ENCODE data around the gene IFNA7.
A peak's percentile ranks its signal among the peaks of the same experiment; 100 is the strongest.
"Not testable (repeated sequence)": the region's sequence is repeated elsewhere in the genome, so short reads cannot be mapped to it uniquely, and the experiment has no call there.

The IFNA7 gene

GRCh38 chr9:21202105-21202504, at the start of gene IFNA7:
IFNA7 (minus strand) TSS chr9:21202205; CDS start chr9:21202165, 40 bp downstream.
- DNase-seq: not testable (repeated sequence)

DNA sequence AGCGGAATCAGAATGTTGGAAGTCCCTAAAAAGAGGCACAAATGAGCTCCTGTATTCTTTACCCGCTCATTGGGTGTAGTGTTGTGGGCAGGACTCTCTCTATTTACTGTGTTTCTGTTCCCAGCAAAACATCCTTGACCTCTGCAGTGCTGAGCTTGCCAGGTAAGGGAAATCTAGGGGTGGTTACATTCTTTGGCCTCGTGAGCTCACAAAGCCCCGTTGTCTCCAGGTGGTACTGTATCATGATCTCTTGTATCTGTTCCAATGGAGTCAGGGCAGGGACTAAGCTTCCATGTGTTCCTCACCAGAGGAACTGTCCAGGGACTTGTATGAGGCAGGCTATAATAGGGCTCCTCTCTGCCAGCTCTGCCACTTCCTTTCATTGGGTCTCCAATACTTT, 49.6 kb upstream of the IFNA7 start:
- DNase-seq: no peak

- no peak for DNase-seq
Observed at GRCh38 chr9:21251190-21251589, 49.2 kb upstream of the IFNA7 start.

GRCh38 chr9:21244836-21245235, 42.8 kb upstream of the IFNA7 start:
- no peak for DNase-seq

GRCh38 chr9:21239911-21240310, 37.9 kb upstream of the IFNA7 start, which contains the start of gene IFNA14:
IFNA14 (minus strand) TSS chr9:21240005; CDS start chr9:21239935, 70 bp downstream.
- DNase-seq: no peak

- not testable (repeated sequence) for DNase-seq
Observed at GRCh38 chr9:21236360-21236714, 34.3 kb upstream of the IFNA7 start.

GRCh38 chr9:21235468-21236359, 33.7 kb upstream of the IFNA7 start:
- DNase-seq: not testable (repeated sequence)

- DNase-seq: no peak
Observed at GRCh38 chr9:21234153-21234687, 32.2 kb upstream of the IFNA7 start.

- no peak for DNase-seq
Observed at GRCh38 chr9:21233258-21233657, 31.3 kb upstream of the IFNA7 start.

- DNase-seq: no peak
Observed at GRCh38 chr9:21228122-21228521, 26.1 kb upstream of the IFNA7 start, which contains the start of gene IFNA17. IFNA17 (minus strand) TSS chr9:21228222; CDS start chr9:21228173, 49 bp downstream.

DNA sequence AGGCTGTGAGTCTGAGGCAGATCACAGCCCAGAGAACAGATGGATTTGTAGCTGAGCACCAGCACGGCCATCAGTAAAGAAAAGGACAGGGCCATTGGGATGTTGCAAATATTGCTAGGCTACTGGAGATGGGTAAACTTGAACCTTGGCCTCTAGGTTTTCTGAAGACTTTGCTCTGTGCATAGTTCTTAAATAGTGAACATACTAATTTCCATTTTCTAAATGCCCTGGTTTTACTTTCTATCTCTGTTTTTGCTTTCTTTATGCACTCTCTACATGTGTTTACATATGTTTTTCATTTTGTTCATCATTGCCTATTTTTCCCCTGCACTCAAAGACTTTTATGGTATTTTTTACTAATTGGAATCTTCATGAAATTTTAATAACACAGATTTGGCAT, 15.2 kb upstream of the IFNA7 start, which contains the start of gene IFNA16:
IFNA16 (minus strand) TSS at position 101 of the 400 bp plus-strand sequence; CDS start at position 95, 6 bp downstream.
- not testable (repeated sequence) for DNase-seq

DNA sequence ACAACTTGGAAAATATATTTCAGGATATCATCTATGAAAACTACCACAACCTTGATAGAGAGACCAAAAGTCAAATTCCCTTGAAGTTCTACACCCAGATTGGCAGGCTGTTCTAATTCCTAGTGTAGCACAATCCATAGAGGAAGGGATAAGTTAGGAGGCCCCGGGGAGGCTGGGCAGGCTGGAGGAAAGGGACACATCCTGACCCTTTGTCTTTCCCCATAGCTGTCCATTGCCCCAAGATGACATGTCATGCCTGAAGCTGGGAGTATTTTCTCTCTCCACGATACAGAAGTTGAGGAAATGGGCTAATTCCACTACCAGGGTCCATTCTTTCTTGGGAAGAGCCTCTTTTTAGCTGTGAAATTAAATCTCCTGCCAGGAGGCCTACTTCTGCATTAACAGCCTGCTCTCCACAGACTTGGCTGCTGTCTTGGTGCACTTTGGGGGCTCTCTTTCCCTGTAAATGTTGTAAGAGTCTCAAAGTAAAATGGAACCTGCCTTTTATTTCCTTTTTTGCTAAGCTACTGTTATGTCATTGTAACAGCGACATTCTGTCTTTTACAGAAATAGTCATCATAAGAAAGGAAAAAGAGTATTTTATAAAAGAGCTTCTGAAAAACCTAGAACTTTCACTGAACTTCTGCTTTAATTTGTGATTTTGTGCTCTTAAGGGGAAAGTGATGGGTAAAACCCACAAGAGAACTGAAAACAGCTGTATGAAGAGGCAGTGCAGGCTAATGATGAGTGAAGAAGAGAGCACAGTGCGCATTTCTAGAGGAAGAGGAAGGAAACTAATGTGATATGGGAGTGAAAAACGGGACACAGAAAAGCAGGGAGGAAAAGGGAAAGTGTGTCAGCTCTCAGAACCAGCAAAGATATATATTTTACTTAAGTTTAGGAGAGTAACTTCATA, 11.7 kb upstream of the IFNA7 start:
- not testable (repeated sequence) for DNase-seq

DNA sequence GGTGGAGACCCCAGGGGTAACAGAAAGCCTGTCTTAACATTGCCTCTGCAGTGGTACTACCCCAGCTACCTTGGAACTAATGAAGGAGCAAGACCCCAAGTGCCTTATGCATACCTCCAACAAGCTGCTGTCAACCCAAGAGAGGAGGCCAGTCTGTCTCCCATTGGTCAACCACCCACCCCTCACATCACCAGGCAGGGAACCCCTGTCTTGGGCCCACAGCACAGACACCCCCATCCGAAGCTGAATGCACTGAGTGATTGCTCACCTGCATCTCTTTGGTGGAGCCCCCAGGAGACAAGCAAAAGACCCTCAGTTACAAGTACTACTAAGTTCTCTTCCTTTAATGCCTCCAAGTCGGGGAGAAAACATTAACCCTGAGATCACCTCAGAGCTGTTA, 10.2 kb upstream of the IFNA7 start:
- not testable (repeated sequence) for DNase-seq

- DNase-seq: not testable (repeated sequence)
Observed at GRCh38 chr9:21210782-21211181, 8.8 kb upstream of the IFNA7 start.

DNA sequence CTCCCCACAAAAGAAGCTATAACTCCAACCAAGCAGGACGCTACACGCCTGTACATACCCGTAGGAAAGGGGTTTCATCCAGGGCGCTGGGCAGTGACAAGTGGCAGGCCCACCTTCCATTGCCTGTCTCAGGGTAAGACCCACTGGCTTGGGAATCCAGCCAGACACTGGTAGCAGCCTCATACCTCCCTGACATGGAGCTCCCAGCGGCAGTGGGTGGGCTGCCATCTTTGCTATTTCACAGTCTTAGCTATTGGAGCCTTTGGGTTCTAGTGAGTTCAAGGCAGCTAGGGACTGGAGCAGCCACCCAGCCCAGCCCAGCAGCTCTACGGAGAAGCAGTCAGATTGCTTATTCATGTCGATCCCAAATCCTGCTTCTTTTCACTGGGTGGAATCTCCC, 8.3 kb upstream of the IFNA7 start:
- DNase-seq: no peak

GRCh38 chr9:21207043-21207442, 5.0 kb upstream of the IFNA7 start, which contains the start of gene IFNA10:
IFNA10 (minus strand) TSS chr9:21207143; CDS start chr9:21207097, 46 bp downstream.
- DNase-seq: not testable (repeated sequence)

DNA sequence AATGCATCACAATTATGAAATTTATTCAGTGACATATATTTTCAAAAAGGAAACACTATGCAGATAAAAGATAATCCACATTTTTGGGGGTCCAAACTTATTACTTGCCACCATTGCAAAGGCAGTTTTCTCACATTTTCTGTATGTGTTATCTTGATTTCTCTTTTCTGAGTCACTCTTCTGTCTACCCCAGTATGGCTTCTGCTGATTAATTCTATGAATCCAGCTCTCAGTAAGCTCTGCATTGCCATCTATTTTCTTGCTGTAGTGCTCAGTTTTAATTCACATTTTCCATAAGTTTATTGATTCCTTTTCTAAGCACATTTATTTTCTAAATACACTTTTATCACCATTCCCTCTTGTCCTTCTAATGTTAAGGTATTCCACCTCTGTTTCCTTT, 3.2 kb upstream of the IFNA7 start:
- DNase-seq: no peak

GRCh38 chr9:21194867-21195776, 6.9 kb downstream of the IFNA7 start:
- DNase-seq: peak in 1 of 14 donors; percentile 12

DNA sequence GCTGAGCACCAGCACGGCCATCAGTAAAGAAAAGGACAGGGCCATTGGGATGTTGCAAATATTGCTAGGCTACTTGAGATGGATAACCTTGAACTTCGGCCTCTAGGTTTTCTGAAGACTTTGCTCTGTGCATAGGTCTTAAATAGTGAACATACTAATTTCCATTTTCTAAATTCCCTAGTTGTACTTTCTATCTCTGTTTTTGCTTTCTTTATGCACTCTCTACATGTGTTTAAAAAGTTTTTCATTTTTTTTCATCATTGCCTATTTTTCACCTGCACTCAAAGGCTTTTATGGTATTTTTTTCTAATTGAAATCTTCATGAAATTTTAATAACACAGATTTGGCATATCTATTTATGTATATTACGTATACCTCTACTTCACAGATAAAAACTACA, 14.5 kb downstream of the IFNA7 start, which contains the start of gene IFNA4:
IFNA4 (minus strand) TSS at position 101 of the 400 bp plus-strand sequence; CDS start at position 45, 56 bp downstream.
- not testable (repeated sequence) for DNase-seq

DNA sequence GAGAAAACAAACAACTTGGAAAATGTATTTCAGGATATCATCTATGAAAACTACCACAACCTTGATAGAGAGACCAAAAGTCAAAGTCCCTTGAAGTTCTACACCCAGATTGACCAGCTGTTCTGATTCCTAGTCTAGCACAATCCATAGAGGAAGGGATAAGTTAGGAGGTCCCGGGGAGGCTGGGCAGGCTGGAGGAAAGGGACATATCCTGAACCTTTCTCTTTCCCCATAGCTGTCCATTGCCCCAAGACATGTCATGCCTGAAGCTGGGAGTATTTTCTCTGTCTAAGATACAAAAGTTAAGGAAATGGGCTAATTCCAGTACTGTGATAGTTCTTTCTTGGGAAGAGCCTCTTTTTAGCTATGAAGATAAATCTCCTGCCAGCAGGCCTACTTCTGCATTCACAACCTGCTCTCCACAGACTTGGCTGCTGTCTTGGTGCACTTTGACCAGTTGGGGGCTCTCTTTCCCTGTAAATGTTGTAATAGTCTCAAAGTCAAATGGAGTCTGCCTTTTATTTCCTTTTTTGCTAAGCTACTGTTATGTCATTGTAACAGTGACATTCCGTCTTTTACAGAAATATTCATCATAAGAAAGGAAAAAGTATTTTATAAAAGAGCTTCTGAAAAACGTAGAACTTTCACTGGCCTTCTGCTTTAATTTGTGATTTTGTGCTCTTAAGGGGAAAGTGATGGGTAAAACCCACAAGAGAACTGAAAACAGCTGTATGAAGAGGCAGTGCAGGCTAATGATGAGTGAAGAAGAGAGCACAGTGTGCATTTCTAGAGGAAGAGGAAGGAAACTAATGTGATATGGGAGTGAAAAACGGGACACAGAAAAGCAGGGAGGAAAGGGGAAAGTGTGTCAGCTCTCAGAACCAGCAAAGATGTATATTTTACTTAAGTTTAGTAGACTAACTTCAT, 18.9 kb downstream of the IFNA7 start:
- not testable (repeated sequence) for DNase-seq

Measured in C1 segment of cervical spinal cord (tissue), 14 donors.